Heart left ventricle (tissue), 13 donors: Measurements from ENCODE around the gene SFSWAP.

Experiments used
- POLR2A ChIP-seq, 2 donors: fragments of 450-650 bp; IDR thresholded peaks; one replicate each; pipeline ENCODE4 v1.6.1; 2017; ENCODE audit warnings: antibody characterized with exemption in 2 of 2, mild to moderate bottlenecking in 2 of 2, moderate library complexity in 2 of 2
- TF ChIP-seq, protein P1 (sequence below), 12 donors: fragments of 200-600 bp; sonication (generic) in 4 of 12; IDR thresholded peaks; one replicate each; pipeline versions ENCODE4 v1.5.0 to v1.8.0; 2018 to 2022; ENCODE audit warnings: antibody characterized with exemption in 12 of 12, mild to moderate bottlenecking in 5 of 12
- donor health status: ischemic (EF 13 %, LVEDD 7.1; RV severe dilation, severe dysfunction).
- donor health status: DM: no; HTN: yes; CAD: no.
- donor health status: DM: no; HTN: no; CAD: no.
- donor health status: ischemic (EF 25% LVEDD 6.9; RV normal size, moderate dysfunction).
- donor health status: ischemic (EF 25% LVEDD 5.7; RV mildly dilated, moderate dysfunction).
- donor health status: ischemic (EF 35%, LVEDD 5.7; RV mildly dilated, moderate dysfunction).
- donor health status: nonischemic (EF 11% LVEDD 7.7; RV severe dilation, severe dysfunction).
- donor health status: DM: yes; HTN: yes; CAD: no.
- donor health status: PGD.
- donor health status: ischemic (EF 29% LVEDD 5.4; RV normal size, mild dysfunction).
- donor health status: nonischemic (EF 23%, LVEDD 6.1; RV moderate dilation, normal function).

- TF ChIP-seq POLR2A (IDR thresholded peaks at IDR 0.05) = no peak
- TF ChIP-seq, protein P1, sequence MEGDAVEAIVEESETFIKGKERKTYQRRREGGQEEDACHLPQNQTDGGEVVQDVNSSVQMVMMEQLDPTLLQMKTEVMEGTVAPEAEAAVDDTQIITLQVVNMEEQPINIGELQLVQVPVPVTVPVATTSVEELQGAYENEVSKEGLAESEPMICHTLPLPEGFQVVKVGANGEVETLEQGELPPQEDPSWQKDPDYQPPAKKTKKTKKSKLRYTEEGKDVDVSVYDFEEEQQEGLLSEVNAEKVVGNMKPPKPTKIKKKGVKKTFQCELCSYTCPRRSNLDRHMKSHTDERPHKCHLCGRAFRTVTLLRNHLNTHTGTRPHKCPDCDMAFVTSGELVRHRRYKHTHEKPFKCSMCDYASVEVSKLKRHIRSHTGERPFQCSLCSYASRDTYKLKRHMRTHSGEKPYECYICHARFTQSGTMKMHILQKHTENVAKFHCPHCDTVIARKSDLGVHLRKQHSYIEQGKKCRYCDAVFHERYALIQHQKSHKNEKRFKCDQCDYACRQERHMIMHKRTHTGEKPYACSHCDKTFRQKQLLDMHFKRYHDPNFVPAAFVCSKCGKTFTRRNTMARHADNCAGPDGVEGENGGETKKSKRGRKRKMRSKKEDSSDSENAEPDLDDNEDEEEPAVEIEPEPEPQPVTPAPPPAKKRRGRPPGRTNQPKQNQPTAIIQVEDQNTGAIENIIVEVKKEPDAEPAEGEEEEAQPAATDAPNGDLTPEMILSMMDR (IDR thresholded peaks at IDR 0.05) = no peak
Observed at GRCh38 chr12:131795064-131795463, 84.2 kb downstream of the SFSWAP start.
